Breast epithelium (tissue), 3 donors: ENCODE measurements around the gene WAC.

Experiments
- CTCF ChIP-seq, 3 donors: fragments of 450-650 bp; IDR thresholded peaks; one replicate each; pipeline ENCODE4 v1.5.1; 2016 to 2017; ENCODE audit warnings: antibody characterized with exemption in 3 of 3, mild to moderate bottlenecking in 3 of 3, moderate library complexity in 3 of 3
- POLR2AphosphoS5 ChIP-seq, 3 donors: sonication (generic); formaldehyde crosslinking; IDR thresholded peaks; one replicate each; pipeline ENCODE4 v1.6.1; 2017; ENCODE audit warnings: antibody characterized with exemption in 3 of 3

- no peak for TF ChIP-seq CTCF (IDR thresholded peaks at IDR 0.05)
- TF ChIP-seq POLR2AphosphoS5 (IDR thresholded peaks at IDR 0.05), result no peak
These were observed 104.4 kb downstream of the WAC start for GRCh38 chr10:28637346-28637745.
